K562 (cell line): ENCODE data around the gene NPAS3.

ENCODE experiments used
- BHLHE40 ChIP-seq: IDR thresholded peaks from 2 replicates; pipeline ENCODE4 v1.6.1; 2011; ENCODE audit warnings: low read length, improper control_type of control experiment
- CBX1 ChIP-seq: sonication (generic); IDR thresholded peaks from 2 replicates; pipeline ENCODE4 v1.6.1; 2016; ENCODE audit warnings: antibody characterized with exemption, low read depth, mild to moderate bottlenecking
- HIVEP1 ChIP-seq: fragments of 250-450 bp; sonication (Bioruptor Pico); IDR thresholded peaks from 2 replicates; pipeline ENCODE4 v1.4.0; 2020; ENCODE audit warnings: mild to moderate bottlenecking
- KLF10 ChIP-seq: fragments of 250-450 bp; sonication (Bioruptor Pico); IDR thresholded peaks from 2 replicates; pipeline ENCODE4 v1.6.1; 2021; ENCODE audit warnings: matching md5 sums
- MAZ ChIP-seq, 2 experiments: fragments of 450-650 bp in 1 of 2; sonication (generic) in 1 of 2; formaldehyde crosslinking; IDR thresholded peaks in 1 of 2; conservative IDR thresholded peaks in 1 of 2; 2 replicates each; pipeline versions ENCODE4 v1.4.0 to v1.5.0; 2020; ENCODE audit warnings: mild to moderate bottlenecking in 1 of 2, missing genetic modification reagents in 1 of 2
- POLR2A ChIP-seq: fragments of 450-650 bp; conservative IDR thresholded peaks from 2 replicates; pipeline ENCODE4 v1.6.1; 2016
- POLR2AphosphoS5 ChIP-seq: IDR thresholded peaks from 2 replicates; pipeline ENCODE4 v1.6.1; 2011; ENCODE audit warnings: mild to moderate bottlenecking, low read depth, low read length, moderate library complexity; ENCODE audit not compliant: control insufficient read depth, insufficient read depth
- POLR3G ChIP-seq: IDR thresholded peaks from 2 replicates; pipeline ENCODE4 v1.6.1; 2011; ENCODE audit not compliant: insufficient read length, insufficient replicate concordance; ENCODE audit errors: extremely low read depth
- SOX6 ChIP-seq: fragments of 450-650 bp; IDR thresholded peaks from 2 replicates; pipeline ENCODE4 v1.6.1; 2014; ENCODE audit warnings: mild to moderate bottlenecking
- TBL1XR1 ChIP-seq, 2 experiments: IDR thresholded peaks; 2 replicates each; pipeline ENCODE4 v1.6.1; 2012; ENCODE audit warnings: improper control_type of control experiment in 2 of 2, low read length in 2 of 2, mild to moderate bottlenecking in 1 of 2
- TF ChIP-seq, protein P1 (sequence below), 3 experiments: IDR thresholded peaks in 2 of 3; conservative IDR thresholded peaks in 1 of 3; 2 replicates each; pipeline ENCODE4 v1.5.1; 2011 to 2012; ENCODE audit warnings: low read length in 3 of 3, mild to moderate bottlenecking in 3 of 3, control low read depth in 2 of 3, improper control_type of control experiment in 1 of 3, inconsistent platforms in 1 of 3, low read depth in 1 of 3, mixed read lengths in 1 of 3, moderate library complexity in 1 of 3; ENCODE audit not compliant: insufficient read depth in 2 of 3
- TF ChIP-seq, protein P2 (sequence below), 2 experiments: fragments of 450-650 bp in 1 of 2; sonication (generic) in 1 of 2; formaldehyde crosslinking in 1 of 2; IDR thresholded peaks in 1 of 2; conservative IDR thresholded peaks in 1 of 2; 2 replicates each; pipeline versions ENCODE4 v1.6.1 to v1.8.1; 2016 to 2023; ENCODE audit warnings: mild to moderate bottlenecking in 2 of 2, moderate library complexity in 2 of 2, inconsistent platforms in 1 of 2, missing genetic modification reagents in 1 of 2

DNA sequence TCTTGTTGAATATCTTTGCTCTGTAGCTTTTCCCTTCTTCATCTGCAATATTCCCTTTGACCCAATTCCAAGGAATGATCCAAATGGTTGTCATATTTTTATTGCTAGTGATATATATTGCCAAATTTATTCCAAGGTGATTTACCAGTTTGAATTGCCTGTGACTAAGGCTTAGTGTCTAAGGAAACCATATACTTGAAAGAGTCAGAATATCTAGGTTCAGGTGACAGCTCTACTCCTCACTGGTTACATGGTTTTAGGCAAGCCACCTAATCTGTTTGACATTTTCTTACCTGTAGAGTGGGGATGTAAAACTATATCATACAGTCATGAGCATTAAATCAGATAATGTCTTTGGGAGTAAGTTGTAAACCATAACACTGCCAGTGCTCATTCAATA is 473.8 kb downstream of the NPAS3 start:
- TF ChIP-seq CBX1 (no peak), POLR2A (no peak), SOX6 (no peak), POLR3G (no peak), MAZ (CRISPR knock-in tag; conservative IDR thresholded peaks at IDR 0.05 in 1 of 2, IDR thresholded peaks at IDR 0.05 in 1 of 2) (no peak), HIVEP1 (CRISPR knock-in tag) (no peak), POLR2AphosphoS5 (no peak), KLF10 (CRISPR knock-in tag) (no peak), TBL1XR1 (IDR thresholded peaks at IDR 0.05; ENCODE audit: low read length in 2 of 2) (no peak), BHLHE40 (no peak)
- TF ChIP-seq, protein P1, sequence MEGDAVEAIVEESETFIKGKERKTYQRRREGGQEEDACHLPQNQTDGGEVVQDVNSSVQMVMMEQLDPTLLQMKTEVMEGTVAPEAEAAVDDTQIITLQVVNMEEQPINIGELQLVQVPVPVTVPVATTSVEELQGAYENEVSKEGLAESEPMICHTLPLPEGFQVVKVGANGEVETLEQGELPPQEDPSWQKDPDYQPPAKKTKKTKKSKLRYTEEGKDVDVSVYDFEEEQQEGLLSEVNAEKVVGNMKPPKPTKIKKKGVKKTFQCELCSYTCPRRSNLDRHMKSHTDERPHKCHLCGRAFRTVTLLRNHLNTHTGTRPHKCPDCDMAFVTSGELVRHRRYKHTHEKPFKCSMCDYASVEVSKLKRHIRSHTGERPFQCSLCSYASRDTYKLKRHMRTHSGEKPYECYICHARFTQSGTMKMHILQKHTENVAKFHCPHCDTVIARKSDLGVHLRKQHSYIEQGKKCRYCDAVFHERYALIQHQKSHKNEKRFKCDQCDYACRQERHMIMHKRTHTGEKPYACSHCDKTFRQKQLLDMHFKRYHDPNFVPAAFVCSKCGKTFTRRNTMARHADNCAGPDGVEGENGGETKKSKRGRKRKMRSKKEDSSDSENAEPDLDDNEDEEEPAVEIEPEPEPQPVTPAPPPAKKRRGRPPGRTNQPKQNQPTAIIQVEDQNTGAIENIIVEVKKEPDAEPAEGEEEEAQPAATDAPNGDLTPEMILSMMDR (IDR thresholded peaks at IDR 0.05 in 2 of 3, conservative IDR thresholded peaks at IDR 0.05 in 1 of 3; ENCODE audit: insufficient read depth in 2 of 3, low read depth in 1 of 3, low read length in 3 of 3) = no peak
- TF ChIP-seq, protein P2, sequence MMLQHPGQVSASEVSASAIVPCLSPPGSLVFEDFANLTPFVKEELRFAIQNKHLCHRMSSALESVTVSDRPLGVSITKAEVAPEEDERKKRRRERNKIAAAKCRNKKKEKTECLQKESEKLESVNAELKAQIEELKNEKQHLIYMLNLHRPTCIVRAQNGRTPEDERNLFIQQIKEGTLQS (IDR thresholded peaks at IDR 0.05) = no peak
- TF ChIP-seq, protein P2 (CRISPR knock-in tag; conservative IDR thresholded peaks at IDR 0.05) = no peak
